Measurements from ENCODE around the gene CAPN5.

- TF ChIP-seq, protein P1, sequence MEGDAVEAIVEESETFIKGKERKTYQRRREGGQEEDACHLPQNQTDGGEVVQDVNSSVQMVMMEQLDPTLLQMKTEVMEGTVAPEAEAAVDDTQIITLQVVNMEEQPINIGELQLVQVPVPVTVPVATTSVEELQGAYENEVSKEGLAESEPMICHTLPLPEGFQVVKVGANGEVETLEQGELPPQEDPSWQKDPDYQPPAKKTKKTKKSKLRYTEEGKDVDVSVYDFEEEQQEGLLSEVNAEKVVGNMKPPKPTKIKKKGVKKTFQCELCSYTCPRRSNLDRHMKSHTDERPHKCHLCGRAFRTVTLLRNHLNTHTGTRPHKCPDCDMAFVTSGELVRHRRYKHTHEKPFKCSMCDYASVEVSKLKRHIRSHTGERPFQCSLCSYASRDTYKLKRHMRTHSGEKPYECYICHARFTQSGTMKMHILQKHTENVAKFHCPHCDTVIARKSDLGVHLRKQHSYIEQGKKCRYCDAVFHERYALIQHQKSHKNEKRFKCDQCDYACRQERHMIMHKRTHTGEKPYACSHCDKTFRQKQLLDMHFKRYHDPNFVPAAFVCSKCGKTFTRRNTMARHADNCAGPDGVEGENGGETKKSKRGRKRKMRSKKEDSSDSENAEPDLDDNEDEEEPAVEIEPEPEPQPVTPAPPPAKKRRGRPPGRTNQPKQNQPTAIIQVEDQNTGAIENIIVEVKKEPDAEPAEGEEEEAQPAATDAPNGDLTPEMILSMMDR (IDR thresholded peaks at IDR 0.05) = no peak
- no peak for TF ChIP-seq ZFX (IDR thresholded peaks at IDR 0.05; ENCODE audit: borderline replicate concordance)
These were observed 7.0 kb upstream of the CAPN5 start for GRCh38 chr11:77059806-77060205.
